SK-N-DZ (cell line): Measurements from ENCODE around the gene PRCC.
"Not testable (repeated sequence)": the region's sequence is repeated elsewhere in the genome, so short reads cannot be mapped to it uniquely, and the experiment has no call there.

Experiments
- DNase-seq: peaks from one replicate; pipeline ENCODE4 v3.0.0-alpha.2; 2015; ENCODE audit warnings: low spot score

PRCC gene

DNA sequence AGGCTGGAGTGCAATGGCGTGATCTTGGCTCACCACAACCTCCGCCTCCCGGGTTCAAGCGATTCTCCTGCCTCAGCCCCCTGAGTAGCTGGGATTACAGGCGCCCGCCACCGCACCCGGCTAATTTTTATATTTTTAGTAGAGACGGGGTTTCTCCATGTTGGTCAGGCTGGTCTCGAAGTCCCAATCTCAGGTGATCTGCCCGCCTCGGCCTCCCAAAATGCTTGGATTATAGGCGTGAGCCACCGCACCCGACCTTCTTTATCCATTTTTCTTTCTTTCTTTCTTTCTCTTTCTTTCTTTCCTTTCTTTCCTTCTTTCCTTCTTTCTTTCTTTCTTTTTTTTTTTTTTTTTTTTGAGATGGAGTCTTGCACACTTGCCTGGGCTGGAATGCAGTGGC is 2.2 kb upstream of the PRCC start:
- DNase-seq = not testable (repeated sequence)

DNA sequence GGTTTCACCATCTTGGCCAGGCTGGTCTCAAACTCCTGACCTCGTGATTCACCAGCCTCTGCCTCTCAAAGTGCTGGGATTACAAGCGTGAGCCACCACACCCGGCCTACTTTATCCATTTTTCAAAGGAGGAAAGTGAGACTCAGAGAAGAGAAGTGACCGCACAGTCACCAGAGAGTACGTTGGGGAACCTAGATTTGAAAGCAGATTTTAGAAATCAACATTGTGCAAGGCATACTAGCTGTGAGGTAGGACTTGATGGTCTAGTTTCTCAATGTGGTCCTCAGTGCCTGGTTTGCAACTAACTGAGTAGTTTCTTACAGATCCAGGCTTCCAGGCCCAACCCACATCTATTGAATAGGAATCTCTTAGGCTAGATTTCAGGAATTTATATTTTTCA is 1.7 kb upstream of the PRCC start:
- no peak for DNase-seq

DNA sequence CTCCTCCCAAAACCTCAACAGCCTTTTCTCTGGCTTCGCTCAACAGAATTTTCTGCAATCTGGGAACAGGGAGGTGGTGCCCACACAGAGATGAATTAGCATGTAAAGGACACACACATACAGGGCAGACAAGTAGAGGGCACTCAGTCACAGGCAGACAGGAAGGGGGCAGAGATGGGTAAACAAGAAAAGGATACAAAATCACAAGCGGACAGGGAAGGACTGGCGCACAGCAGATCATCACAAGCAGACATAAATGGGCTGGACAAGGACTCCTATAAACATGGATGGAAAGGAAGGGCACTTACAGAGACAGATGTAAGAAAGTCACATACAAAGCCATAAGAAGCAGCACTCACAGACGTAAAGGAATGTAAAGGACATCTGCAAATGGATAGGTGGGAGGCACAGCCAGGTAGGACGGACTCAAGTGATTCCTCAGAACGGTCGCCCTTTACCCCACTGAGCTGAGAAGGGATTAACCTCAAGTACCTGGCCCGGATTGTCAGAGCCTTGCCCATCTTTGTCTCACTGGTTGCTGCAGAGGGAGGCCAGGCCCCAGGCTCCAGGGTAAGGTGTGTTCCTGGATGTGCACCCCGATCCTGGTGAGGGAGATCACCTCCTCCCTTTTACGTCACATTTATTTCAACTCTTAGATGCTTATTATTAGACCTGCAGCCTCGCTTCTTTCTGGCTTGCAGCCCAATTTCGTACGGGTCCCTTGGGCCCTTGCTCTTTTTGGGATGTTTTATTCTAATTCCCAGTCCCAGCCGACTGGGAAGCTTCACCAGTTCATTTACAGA is 836 bp upstream of the PRCC start:
- no peak for DNase-seq

DNA sequence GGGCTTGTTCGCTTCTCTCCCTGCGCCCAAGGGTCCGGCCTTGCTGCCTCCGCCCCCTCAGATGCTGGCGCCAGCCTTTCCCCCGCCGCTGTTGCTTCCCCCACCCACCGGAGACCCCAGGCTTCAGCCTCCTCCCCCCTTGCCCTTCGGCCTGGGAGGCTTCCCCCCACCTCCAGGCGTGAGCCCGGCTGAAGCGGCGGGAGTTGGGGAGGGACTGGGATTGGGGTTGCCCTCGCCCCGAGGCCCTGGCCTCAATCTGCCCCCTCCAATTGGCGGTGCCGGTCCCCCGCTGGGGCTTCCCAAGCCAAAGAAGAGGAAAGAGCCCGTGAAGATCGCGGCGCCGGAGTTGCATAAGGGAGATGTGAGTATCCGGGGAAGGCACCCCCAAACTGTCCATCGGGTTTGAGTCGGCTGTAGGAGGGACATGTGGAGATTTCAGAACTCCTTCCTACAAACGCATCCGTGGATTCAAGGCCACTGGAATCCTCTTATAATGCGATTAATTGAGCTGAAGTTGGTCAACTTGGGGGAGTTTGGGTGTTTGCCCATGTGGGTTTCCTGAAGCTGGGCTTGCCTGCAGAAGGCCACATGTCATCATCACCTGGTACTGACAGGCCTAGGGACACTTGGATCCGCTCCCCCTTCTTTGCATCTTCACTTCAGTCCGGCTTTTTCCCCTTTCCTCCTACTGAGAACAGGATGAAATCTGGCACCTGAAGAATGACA is 707 bp downstream of the PRCC start:
- no peak for DNase-seq

DNA sequence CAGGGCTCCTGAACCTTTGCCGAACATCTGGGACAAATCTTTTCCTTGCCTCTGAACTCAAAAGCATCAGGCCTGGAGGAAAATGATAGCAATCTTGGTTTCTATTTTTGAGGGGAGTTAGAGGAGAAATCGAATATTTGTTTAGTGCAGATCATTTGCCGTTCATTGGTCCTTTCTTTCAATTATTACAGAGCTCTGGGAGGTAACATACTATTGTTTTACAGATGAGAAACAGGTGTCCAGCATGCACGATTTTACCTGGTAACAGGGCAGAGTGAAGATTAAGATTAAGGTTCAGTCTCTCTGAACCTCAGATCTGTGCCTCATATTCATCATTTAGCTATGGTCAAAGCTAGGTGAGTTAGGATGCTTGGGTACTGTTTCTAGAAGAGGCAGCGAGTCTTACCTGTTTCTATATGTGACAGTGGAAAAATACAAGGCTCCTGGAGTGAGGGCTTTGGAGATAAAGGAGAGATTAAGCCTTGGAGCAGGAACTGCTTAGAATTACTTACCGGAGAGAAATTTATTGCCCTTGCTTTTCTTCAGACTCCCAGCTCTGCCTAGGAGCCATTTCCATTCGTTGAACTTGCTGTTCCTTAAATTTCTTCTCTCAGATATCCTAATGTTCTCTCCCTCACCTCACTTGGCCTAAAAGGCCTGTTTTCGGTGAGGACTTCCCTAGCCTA is 1.4 kb downstream of the PRCC start:
- no peak for DNase-seq

DNA sequence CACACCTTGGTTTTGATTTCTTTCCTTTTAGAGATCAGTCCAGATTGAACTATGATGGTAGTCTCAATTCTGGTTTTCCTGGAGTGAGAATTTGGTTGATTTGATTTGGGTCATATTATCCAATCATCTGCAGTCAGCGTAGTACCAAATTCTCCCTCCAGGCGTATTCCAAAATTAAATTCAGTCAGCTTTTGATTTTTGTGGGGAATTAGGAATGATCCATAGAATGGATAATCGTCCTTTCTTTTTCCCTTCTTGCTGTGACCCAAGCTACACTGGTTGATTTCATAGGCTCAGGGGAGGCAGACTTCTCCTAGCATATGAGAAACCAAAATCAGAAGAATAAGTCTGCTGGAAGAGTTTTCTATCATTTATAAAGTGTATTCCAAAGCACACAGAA is 4.9 kb downstream of the PRCC start:
- DNase-seq = no peak

DNA sequence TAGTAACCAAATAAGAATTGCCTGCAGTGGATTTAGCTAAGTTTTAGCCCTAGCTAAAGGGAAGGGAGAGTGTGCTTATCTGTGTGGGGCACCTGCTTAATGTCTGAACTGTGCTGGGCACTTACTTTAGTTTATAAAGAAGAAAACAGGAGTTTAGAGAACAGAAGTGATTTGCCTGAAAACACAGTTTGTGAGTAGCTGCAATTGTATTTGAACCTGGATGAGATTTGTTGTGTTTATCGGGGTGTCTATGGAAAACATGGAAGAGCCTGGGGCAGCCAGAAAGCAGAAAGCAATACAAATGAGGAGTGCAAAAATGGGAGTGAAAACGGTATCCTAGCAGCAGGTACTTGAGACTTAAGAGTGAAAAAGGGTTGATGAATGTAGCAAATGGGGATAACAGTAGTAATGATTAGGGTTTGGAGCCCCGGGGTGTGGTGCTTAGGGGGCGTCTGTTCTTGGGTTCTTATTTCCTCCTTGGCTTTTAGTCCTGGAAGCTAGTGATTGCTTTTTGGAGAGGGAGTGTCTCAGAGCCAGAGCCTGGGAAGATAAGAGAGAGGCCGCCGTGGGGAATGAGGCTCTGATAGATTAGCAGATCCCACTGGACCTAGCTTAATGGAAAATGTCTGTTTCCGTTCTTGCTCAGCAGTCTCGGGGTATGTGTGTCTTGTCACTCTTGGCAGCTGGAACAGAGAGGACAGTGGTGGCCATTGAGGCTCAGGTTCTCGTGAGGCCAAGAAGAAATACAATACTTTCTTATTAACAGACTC is 5.6 kb downstream of the PRCC start:
- peak; percentile 88 for DNase-seq

DNA sequence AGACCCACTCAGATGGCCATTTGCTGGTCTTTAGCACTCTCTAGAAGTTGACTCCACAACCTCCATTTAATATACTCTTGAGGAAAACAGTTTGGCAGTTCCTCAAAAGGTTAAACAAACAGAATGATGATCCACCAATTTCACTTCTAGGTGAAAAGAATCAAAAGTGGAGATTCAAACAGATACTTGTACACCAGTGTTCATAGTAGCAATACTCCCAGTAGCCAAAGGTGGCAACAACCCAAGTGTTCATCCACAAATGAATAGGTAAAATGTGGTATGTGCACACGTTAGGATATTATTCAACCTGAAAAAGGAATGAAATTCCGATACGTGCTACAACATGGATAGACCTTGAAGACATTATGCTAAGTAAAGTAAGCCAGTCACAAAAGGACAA is 6.3 kb downstream of the PRCC start:
- no peak for DNase-seq

DNA sequence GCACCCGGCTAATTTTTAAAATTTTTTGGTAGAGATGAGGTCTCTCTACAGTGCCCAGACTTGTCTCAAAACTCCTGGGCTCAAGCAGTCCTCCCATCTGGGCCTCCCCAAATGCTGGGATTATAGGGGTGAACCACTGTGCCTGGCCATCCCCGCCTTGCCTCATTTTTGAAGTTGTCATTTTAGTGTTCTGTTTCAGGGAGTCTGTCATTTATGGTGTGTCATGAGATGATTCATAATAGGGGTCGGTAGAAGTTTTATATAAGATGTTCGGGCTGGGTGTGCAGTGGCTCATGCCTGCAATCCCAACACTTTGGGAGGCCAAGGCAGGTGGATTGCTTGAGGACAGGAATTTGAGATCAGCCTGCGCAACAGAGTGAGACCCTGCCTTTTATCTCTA is 8.5 kb downstream of the PRCC start:
- no peak for DNase-seq

DNA sequence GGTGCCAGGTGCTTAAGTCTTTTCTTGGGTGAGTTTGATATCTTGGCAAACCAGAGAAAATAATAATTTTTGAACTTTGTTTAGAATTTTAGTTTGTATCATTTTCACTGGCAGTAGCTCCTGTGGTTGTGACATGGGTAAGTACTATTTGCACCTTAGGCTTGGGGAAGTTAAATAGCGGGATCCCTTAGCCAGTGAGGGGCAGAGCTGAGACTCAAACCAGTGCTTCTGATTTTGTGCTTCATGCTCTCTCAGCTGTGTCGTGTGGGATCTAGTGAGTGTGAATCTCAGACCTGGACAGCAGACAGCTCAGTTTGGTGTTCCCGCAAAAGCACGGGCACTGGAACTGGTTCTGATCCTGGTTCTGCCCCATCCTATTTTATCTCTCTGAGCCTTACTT is 9.6 kb downstream of the PRCC start:
- no peak for DNase-seq

DNA sequence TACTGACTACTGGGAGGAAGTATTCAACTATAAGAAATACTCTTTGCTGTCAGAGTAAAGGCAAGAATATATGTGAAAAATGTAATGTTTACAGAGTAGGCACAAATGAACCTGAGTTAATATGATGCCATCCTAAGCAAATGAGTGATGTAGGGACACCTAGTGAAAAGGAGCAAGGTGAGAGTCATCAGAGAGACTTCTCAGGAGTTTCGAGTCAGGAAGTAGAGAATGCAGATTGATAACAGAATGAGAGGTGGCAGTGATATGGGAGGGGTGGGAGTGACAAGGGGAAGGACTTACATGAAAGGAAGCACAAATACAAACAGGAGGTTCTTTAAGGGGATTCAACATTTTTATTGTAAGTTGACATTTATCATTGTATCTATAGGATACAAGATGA is 10.2 kb downstream of the PRCC start:
- no peak for DNase-seq

DNA sequence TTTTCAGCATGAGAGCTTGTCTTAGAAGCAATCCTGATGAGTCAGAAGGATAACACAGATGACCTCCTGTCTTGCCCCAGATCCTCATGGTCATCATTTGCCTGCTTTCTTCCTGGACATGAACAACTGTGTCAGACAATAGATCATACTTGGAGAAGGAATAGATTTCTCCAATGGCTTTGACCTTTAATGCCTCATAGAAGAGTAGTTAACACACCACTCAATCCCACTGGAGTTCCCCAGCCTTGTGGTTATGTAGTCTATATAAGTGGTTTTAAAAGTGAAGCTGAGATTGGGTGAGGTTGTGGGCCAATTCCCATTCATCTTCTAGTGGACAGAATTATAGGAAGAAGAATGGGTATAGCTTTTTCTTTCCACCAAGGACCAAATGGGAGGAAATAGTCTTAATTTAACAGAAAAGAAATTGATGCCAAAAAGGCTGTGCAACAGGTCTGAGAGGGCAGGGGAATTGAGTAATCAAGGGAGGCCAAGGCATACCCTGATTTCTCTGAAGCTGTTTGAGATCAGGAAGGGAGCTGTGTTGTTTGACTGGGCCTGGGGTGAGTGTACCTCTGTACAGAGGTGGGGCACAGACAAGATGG is 14.4 kb downstream of the PRCC start:
- DNase-seq = no peak

DNA sequence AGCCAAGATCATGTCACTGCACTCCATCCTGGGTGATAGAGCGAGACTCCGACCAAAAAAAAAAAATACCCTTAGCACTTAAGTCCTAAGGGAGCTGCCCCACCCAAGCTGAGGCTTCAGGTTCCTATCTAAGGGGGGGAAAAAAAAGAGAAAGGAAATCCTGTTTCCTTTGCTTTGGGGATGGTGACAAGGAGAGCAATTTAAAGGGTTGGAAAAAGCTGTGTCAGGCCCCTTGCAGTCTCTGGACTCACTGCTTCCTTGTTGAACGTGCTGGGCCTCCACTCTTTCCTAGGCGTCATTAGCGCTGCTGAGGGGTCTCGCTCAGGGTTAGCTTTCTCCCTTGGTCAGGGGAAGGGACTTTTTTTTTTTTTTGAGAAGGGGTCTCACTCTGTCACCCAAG is 18.1 kb downstream of the PRCC start:
- DNase-seq = no peak

DNA sequence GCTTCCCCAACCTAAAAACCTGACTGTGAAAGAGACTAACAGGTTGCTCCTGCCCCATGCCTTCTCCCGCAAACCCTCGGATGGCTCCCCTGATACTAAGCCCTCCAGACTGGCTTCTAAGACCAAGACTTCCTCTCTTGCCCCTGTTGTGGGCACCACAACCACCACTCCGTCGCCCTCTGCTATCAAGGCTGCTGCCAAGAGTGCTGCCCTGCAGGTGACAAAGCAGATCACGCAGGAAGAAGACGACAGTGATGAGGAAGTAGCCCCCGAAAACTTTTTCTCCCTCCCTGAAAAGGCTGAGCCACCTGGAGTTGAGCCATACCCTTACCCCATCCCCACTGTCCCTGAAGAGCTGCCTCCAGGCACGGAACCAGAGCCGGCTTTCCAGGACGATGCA is 19.3 kb downstream of the PRCC start:
- DNase-seq = no peak

DNA sequence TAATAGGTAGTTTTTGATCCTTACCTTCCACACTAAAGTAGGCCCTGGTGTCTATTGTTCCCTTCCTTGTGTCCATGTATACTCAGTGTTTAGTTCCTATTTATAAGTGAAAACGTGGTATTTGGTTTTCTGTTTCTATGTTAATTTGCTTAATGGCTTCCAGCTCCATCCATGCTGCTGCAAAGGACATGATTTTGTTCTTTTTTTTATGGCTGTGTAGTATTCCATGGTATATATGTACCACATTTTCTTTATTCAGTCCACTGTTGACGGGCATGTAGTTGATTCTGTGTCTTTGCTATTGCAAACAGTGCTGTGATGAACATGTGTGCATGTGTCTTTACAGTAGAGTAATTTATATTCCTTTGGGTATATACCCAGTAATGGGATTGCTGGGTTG is 20.8 kb downstream of the PRCC start:
- no peak for DNase-seq

DNA sequence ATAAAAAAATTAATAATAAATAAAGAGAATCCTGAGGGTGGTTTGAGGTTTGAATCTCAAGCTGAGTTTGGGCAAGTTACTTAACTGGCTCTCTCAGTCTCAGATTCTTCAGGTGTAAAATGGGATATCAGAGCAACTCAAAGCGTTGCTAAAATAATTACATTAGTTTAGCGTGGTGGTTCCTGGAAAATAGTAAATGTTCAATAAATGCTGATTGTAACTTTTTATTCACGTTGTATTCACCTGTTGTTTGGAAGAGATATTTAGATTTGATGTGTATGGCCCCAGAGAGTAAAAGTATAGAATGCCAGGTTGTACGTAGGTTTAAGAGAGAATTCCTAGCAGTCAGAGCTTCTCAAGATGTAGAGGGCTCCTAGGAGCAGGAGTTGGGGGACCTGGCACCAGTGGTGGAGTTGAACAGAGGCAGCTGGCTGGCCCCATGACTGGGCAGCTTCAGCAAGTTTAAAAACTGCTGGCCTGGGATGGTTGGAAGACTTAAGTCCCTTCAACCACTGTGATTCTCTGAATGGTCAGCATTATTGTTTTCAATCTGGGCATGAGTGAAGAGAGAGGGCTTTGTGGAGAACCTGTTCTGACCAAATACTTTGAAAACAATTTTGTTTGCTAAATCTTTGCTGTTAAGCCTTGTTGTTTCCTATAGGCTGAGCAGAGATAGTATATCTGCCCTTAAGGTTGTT is 22.4 kb downstream of the PRCC start:
- DNase-seq = no peak

DNA sequence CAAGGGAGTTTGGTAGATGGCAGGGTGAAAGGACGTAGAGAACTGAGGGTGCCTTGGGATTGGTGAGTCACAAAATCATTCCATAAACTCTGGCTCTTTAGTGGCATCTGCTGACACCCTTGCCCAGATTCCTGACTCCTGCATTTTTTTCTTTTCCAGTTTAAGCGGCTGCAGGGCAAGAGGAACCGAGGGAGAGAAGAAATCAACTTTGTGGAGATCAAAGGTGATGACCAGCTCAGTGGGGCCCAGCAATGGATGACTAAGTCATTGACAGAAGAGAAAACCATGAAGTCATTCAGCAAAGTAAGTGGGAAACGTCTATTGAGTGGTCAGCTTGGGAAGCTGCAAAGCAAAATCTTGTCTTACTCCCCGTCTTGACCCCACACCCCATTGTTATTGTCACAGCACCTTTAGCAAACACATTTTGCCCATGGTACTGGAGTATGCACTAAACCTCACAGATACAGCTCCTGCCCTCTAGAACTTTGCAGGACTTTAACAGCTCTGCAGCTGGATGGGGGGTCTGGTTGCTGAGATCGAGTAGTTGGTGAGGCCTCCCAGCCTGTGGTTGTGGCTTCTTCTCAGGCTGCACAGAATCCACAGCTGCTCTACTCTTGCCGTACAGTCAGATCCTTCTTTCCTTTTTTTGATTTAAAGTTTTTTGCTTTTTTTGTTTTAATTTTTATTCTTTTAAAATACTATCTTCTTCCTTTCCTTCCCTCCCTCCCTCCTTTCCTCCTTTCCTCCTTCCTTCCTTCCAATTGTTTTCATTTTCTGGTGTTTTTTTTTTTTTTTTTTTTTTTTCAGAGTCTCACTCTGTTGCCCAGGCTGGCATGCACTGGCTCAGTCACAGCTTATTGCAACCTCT is 27.4 kb downstream of the PRCC start:
- DNase-seq = no peak

DNA sequence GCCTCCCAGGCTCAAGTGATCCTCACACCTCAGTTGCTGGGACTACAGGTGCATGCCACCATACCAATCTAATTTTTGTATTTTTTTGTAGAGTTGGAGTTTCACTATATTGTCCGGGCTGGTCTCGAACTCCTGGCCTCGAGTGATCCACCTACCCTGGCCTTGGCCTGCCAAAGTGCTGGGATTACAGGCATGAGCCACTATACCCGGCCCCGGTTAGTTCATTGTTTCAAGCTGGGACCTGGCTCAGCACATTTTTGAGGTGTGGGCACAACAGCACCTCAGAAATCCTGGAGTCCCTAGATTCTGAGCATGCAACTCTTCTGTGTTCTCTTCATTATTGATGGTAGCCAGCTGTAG is 28.0 kb downstream of the PRCC start:
- no peak for DNase-seq

DNA sequence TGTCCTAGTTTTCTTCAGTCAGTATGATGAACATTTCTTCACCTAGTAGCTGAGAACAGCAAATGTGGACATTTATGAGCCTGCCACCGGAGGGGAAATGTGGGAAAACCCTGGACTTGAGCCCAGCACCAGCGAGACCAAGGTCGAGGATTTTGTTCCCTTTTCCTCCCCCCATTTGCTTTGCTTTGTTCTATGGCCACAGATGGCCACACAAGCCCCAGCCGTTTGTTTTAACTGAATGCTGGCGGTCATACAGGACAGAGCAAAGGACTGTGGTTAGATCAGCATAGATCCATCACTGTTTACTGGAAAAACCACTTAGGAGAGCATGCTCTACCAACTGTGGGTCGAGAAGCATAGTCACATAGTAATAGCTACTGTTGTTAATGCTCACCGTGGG is 28.5 kb downstream of the PRCC start:
- DNase-seq = no peak
